ENCODE results near the gene DOCK10. TPM values are rescaled to one million over a fixed set of nuclear protein-coding genes. Genes with fewer than 3 reads are reported as not detected.
"Not testable (repeated sequence)": the region's sequence is repeated elsewhere in the genome, so short reads cannot be mapped to it uniquely, and the experiment has no call there.

Gene DOCK10
- total RNA-seq, 4 donors from 2014 or later, result 3.8 to 33.2 (median 12.3) TPM

- H3K4me1 ChIP-seq, result no peaks in the 10 kb centered on the region
- no peak for DNase-seq
Measured at GRCh38 chr2:224947566-224947965, 94.7 kb downstream of the DOCK10 start.

GRCh38 chr2:224946895-224947294, 95.4 kb downstream of the DOCK10 start:
- intact Hi-C loops (cut with DNase I; ENCODE audit: low total_unique reads), result no loop called here
- H3K4me3 ChIP-seq, result no peak overlapping the region
- DNase-seq, result no peak
- TF ChIP-seq CTCF (IDR thresholded peaks at IDR 0.05) (no peak), POLR2A (IDR thresholded peaks at IDR 0.05) (no peak)
- no peaks in the 10 kb centered on the region for H3K27me3 ChIP-seq
- no peaks in the 10 kb centered on the region for H3K9me3 ChIP-seq
- no peaks in the 10 kb centered on the region for H3K4me1 ChIP-seq
- H3K36me3 ChIP-seq, result no peaks in the 10 kb centered on the region
- no peak overlapping the region for H3K27ac ChIP-seq

More at GRCh38 chr2:224947566-224947965, 94.7 kb downstream of the DOCK10 start:
- Histone ChIP-seq H3K9me3 (no peaks in the 10 kb centered on the region), H3K27me3 (no peaks in the 10 kb centered on the region), H3K27ac (no peak overlapping the region), H3K4me3 (no peak overlapping the region), H3K36me3 (no peaks in the 10 kb centered on the region)
- intact Hi-C loops (cut with DNase I; ENCODE audit: low total_unique reads), result no loop called here
- TF ChIP-seq POLR2A (IDR thresholded peaks at IDR 0.05) (no peak), CTCF (IDR thresholded peaks at IDR 0.05) (no peak)

- Histone ChIP-seq H3K36me3 (no peaks in the 10 kb centered on the region), H3K9me3 (no peaks in the 10 kb centered on the region), H3K27me3 (no peaks in the 10 kb centered on the region), H3K4me3 (no peak overlapping the region), H3K4me1 (no peaks in the 10 kb centered on the region), H3K27ac (no peak overlapping the region)
- intact Hi-C loops (cut with DNase I; ENCODE audit: low total_unique reads), result no loop called here
- no peak for TF ChIP-seq CTCF (IDR thresholded peaks at IDR 0.05)
- no peak for DNase-seq
Measured at GRCh38 chr2:224944707-224945547, 97.3 kb downstream of the DOCK10 start.

GRCh38 chr2:224943601-224944041, 98.6 kb downstream of the DOCK10 start:
- H3K4me3 ChIP-seq; DNase-seq; H3K9me3 ChIP-seq; intact Hi-C loops (cut with DNase I; ENCODE audit: low total_unique reads); H3K36me3 ChIP-seq; H3K27me3 ChIP-seq; H3K4me1 ChIP-seq; H3K27ac ChIP-seq: not testable (repeated sequence)

- Histone ChIP-seq H3K27me3 (no peaks in the 10 kb centered on the region), H3K9me3 (no peaks in the 10 kb centered on the region), H3K4me1 (no peaks in the 10 kb centered on the region), H3K36me3 (no peaks in the 10 kb centered on the region), H3K27ac (no peak overlapping the region), H3K4me3 (no peak overlapping the region)
- intact Hi-C loops (cut with DNase I; ENCODE audit: low total_unique reads), result no loop called here
- no peak for TF ChIP-seq POLR2A (IDR thresholded peaks at IDR 0.05)
- TF ChIP-seq CTCF (IDR thresholded peaks at IDR 0.05), result no peak
- no peak for DNase-seq
Measured at GRCh38 chr2:224941960-224942359, 100.3 kb downstream of the DOCK10 start.

All from uterus (tissue), 4 donors.